Iris pigment epithelial cell (primary cell): ENCODE results near the gene PAX3.

ENCODE experiments used
- DNase-seq: peaks from one replicate; pipeline ENCODE4 v3.0.0-alpha.2; 2011; ENCODE audit warnings: low read depth

Gene PAX3

GRCh38 chr2:222269132-222269531 is 29.7 kb downstream of the PAX3 start:
- DNase-seq: no peak

- DNase-seq: no peak
Measured at GRCh38 chr2:222268311-222268990, 30.3 kb downstream of the PAX3 start.

DNA sequence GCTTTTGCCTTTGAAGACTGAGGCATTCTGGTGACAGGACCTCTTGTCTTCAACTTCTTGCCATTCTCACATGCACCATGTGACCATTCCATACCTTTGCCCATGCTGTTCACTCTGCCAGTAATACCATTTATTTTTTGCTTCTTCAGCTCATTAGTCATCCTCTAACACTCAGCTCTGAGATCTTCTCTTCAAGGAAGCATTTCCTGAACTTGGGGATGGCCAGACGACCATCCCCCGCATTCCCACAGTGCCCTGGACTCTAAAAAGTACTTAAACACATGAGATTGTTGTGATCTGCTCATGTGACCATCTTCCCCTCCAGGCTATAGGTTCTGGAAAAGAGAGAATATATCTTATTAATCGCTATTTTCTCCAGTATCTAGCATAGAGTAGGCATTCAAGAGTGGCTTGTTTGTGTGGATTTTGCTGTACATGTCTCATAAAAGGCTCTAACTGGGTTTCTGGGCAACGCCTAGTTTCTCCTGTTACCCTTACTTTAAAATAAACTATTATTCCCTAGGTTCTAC is 33.9 kb downstream of the PAX3 start:
- DNase-seq: no peak

DNA sequence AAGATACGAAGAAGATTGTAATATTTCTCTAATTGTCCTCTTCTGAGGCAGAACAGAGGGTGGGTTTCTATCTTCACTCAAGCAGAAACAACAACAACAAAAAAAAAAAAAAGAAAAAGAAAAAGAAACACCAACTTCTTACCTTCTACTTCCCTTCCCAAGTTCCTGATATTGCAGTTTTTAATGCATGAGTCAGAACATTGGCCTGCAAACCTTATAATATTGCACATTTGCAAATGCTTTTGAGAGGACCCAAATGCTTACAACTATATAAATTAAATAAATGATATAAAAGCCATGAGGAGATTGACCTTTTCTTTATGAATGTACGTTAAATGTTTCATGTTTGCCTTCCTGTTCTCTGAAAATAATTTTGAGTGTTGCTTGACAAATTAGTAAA is 37.3 kb downstream of the PAX3 start:
- DNase-seq: no peak

DNA sequence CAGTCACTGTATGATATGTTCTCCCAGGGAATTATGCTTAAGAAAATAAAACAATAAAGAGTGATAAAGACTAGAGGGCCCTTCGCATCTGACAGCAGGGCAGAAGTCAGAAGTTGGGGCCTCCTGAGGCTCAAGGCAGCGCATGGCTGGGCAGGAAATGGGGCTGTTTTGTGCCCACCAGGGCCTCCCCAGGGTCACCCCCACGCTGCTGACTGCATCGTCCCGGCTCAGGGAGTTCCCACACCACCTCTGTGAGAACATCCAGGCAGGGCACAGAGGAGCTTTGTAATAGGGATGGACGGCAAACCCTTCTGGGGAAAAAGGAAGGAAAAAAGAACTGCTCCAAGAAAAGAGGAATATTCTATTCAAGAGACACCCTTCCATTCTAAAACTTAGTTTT is 41.2 kb downstream of the PAX3 start:
- no peak for DNase-seq

DNA sequence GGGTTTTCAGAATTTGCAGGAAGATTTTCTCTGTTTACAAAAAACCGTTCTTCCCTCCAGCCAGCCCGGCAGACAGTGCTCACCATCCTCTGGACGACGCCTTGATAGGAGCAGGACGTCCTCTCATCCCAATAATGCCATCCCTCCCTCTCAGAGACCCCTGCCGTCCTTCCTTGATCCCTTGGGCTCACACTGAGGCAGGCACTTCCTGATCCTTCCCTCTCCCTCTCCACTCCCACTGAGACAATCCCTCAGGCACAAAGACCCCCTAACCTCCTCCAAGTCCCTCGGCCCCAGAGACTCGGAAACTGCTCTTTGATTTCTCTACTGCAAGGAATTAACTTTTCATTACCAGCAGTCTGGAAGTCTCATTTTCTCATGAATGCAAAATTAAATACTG is 42.5 kb downstream of the PAX3 start:
- no peak for DNase-seq

DNA sequence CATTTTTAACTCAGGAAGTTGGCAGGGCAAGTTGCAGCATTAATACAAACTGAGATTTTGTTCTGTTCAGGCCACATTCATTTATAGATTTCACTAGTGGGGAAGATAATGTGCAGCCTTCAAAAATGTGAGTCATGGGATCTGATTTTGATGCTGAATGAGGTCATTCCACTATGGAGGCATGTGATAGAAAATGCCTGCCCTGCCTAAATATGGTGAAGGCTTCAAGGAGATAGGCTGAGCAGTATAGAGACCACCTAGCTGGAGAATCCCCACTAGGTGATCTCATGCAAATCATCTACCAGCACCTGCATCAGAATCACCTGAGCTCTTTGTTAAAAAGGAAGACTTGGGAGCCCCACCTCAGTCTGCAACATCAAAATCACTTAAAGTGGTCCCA is 43.7 kb downstream of the PAX3 start:
- DNase-seq: no peak

- no peak for DNase-seq
Measured at GRCh38 chr2:222250313-222250712, 48.5 kb downstream of the PAX3 start.

DNA sequence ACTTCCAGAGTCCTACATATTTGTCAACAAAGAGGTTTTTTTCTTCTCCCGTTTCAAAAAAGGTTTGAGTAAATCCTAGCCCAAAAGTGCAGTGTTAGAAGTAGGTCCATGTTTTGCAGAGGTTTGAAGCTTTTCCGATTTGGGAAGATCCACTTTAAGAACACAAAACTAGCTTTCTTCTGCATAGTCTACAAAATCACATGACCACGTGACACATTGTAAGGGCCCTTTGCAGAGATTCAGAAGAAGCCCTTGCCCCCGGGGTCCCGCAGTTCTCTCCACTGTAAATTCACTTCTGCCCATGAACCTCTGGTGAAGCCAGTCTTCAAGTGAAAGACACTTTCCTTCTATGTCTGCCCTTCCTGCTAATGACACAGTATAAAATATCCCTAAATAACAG is 49.4 kb downstream of the PAX3 start:
- no peak for DNase-seq

DNA sequence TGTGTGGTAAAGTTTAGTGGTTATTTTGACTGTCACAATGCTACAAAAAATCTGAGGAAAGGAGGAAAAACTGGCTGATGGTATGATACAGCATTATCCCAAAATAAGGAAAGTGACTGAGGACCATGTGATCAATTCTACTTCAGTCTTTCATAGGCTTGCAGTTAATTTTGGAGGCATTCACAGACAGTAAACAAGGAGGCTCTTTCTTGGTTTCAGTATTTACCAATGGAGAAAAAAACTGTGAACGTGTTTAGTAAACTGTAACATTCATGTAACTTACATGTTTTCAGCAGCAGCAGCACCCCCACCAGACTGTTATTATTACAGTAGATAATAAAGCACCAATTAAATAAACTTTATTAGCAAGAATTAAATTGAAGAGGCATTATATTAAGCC is 50.0 kb downstream of the PAX3 start:
- no peak for DNase-seq

GRCh38 chr2:222248256-222248655 is 50.5 kb downstream of the PAX3 start:
- no peak for DNase-seq

DNA sequence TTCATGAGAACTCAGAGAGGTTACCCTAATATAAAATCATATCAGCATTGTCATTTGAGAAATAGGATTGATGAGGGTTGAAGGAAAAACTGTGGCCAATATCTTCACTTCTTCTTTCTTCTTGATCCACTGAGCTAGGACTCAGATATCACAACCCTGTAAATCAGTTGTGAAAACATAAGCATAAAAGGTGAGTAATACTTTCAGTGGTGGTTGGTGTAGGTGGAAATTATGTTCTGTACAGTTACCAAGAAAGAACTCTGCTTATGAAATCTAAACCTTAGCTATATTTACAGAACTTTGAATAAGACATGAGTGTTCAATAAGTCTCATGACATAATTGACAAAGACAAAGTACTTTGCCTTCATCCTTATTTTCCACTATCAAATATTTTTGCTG is 56.3 kb downstream of the PAX3 start:
- no peak for DNase-seq

DNA sequence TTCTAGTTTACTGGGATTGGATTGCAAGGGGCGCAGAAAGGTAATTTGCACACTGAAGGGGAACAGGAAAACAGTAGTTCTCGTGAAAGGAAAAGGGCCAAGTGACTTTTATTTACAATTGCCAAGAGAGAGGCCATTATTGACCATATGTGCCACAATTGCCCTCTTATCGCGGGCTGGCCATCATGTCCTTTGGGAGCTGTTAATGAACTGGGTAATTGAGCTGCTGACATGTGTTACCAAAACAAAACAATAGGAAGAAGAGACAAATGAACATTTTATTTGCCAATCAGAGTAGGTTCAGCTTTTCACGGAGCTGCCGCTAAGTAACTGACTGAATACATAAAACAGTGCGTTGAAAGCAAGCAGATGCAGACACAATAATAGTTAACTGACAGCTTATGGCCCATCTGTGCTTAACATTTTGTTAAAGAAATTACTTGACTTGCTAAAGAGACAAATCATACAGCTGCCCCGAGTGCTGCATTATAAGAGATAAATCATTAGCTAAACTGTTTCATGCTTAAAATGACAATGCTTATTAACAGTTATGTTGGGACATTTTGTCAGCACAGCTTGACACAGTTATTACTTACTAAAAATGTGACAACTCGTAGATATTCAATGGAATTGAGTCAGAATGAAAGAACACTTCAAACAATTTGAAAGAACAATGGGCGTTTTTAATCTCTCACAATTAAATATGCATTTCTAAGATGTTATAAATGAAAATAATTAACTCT is 57.5 kb downstream of the PAX3 start:
- no peak for DNase-seq

DNA sequence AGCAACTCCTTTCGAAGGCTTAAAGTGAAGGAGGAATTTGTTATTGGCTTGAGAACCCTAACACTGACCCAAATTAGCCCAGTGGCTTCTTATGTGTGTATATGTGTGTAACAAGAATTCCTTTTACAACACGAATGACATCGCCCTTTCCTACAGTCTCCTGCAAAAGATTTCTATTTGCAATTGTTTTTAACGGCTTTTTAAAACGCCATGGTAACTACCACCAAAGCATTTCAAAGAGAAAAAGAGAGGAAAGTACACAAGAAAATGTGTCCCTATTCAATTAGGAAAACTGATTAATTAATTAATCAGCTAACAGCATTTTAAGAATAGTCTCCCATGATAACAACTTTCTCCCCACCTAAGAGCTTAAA is 58.1 kb downstream of the PAX3 start:
- DNase-seq: no peak

- DNase-seq: no peak
Measured at GRCh38 chr2:222239945-222240675, 58.7 kb downstream of the PAX3 start.

- DNase-seq: no peak
Measured at GRCh38 chr2:222239091-222239490, 59.7 kb downstream of the PAX3 start.

DNA sequence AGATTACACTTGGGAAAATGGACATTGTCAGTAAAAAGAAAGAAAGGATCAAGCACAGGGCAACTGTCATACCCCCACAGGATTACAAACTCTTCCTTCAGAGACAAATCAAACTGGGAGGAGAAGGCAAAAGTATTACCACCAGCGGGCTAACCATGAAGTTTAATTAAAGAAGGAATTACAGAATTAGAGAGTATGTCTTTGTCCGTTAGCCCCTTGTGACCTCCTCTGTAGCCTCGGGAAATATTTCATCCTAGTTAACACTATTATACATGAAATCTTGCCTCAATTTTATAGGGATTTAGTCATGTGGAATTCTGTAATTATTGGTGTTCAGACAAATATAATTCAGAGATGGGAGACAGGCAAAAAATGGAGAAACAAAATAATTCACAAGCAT is 60.7 kb downstream of the PAX3 start:
- DNase-seq: no peak

- no peak for DNase-seq
Measured at GRCh38 chr2:222232839-222233238, 66.0 kb downstream of the PAX3 start.

DNA sequence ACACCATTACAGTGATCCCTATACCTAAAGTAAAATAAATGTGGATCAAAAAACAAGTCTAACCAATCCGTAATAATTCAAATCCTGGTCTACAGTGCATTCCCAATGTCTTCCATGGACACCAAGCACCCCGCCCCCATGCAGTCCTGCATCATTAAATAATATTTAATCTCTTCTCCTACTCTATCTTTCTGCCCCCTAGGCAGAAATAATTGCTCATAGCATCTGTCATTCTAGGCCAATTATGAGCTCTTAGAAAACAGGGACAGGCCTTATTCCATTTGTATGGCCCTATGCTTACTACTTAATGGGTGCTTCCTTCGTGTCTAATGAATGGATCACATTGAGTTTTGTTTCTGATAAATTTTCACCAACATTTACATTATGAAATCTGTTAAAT is 66.4 kb downstream of the PAX3 start:
- no peak for DNase-seq

DNA sequence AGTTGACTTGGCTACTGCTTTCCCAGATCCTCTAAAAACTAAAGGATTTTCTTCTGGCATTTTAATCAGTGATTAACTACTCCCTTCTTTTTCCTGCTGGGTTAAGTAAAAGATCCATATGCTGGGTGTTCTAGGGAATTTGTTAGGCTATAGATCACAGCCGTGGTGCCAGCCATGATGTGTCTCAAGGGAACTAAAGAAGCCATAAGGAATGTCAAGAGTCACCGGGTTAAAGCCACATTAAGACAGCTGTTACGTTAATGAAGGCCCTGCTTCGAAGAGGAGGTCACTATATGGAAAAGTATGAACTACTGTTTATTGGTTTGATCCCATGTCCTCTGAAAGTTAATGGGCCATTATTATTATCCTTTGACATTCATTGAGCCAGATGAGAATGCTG is 70.7 kb downstream of the PAX3 start:
- no peak for DNase-seq

DNA sequence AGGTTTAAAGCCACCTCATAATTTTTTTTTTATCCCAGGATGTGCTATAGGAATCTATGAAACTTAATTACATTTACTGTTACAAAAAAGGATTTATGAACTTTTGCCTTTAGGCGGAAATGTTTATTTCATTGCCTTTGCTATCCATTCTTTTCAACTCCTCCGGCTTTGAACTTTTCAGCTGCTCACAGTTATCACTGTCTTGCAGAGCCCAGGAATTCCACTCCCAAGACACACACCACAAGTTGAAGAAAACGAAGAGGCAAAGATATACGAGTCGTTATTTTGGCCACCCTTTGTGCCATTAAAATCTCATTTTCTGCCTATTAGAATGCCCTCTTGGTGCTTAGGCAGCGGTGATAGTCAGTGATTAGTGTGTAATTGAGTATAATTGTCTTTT is 80.0 kb downstream of the PAX3 start:
- DNase-seq: no peak

DNA sequence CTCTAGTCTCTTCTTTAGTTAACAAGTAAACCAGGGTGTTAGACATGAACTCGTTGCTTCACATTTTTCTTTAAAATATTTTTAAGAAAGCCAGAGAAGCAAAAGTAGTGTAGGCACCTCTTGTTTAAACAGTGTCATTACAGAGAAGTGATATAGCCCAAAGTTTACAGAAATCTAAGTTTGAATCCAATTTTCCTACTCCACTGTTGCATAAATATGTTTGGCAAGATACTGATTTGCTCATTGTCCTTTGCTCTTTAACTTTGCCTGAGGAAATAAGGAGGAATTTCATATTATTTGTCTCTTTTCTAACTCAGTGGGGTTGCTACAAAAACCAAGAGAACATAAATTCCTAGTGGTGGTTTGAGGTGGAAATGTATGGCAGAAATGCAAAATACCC is 81.1 kb downstream of the PAX3 start:
- no peak for DNase-seq

GRCh38 chr2:222214885-222215284 is 83.9 kb downstream of the PAX3 start:
- DNase-seq: no peak
